ENCODE results near the gene TRAF2.
A peak's percentile ranks its signal among the peaks of the same experiment; 100 is the strongest.

The TRAF2 gene

DNA sequence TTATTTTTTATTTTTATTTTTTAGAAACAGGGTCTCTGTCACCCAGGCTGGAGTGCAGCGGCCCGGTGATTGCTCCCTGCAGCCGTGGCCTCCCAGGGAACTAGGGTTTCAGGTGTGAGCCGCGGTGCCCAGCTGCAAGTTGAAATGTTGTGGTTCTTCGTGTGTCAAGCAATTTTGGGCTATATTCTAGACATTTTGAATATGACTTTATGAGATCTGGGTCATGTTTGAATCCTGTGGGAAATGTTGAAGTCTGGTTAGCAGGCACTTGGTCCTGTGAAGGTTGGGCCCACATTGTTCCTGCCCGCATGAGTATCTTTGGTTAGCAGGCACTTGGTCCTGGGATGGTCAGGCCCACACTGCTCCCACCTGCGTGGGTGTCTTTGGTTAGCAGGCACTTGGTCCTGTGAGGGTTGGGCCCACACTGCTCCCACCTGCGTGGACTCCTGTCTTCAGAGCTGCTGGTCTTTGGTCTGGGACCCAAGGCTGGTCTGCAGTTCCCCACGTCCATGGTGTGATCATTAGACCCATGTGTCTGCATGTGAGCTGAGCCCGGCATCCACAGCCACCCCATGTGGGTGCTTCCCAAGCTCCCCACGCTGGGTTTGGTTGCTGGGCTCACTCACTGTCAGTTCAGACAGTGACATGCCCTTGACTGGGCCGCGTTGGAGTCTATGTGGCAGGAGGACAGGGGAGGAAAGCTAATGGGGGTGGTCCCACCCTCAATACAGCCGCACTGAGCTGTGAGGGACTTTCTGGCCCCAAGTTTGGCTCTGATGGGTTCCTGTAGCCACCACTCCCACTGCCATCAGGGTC, 51.1 kb downstream of the TRAF2 start:
- Histone ChIP-seq H3K27ac (ENCODE audit: low read length) (no peak overlapping the region), H3K9me3 (ENCODE audit: control insufficient read depth in 1 of 2, low read length in 2 of 2) (no peaks in the 10 kb centered on the region), H3K4me1 (ENCODE audit: control insufficient read depth in 1 of 2, insufficient read depth in 2 of 2, low read length in 2 of 2) (no peaks in the 10 kb centered on the region), H3K27me3 (ENCODE audit: low read depth, low read length) (no peaks in the 10 kb centered on the region), H3K4me3 (ENCODE audit: low read depth in 1 of 2, low read length in 2 of 2) (no peak overlapping the region), H3K36me3 (ENCODE audit: control insufficient read depth in 1 of 2, insufficient read depth in 2 of 2, low read length in 2 of 2) (peaks cover 13 to 41% of the 10 kb centered on the region in 2 donors)

DNA sequence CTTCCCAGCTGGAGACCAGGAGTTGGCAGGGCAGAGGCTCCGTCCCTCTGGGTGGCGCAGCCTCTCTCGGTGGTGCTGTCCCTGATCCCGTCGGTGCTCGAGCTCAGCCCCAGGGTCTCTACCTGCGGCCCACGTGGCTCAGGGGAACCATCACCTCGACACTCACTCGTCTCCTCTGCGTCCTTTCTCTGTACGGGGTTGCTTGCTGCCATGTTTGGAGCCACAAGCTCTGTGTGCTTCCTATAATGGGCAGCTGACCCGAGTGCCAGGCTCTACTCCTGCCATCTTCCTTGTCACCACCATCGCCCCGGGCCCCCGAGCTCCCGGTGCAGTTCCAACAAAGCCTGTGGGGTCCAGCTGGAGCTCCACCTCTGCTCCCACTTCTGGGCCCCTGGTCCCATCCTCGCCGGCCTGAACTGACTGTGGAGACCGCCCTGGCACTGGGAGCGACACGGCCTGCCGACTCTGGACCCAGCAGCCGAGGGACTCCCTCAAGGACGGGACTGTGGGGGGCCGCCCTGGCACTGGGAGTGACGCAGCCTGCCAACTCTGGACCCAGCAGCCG, 53.2 kb downstream of the TRAF2 start:
- peaks cover 0 to 15% of the 10 kb centered on the region in 2 donors for H3K4me1 ChIP-seq (ENCODE audit: control insufficient read depth in 1 of 2, insufficient read depth in 2 of 2, low read length in 2 of 2)
- H3K9me3 ChIP-seq (ENCODE audit: control insufficient read depth in 1 of 2, low read length in 2 of 2) = no peaks in the 10 kb centered on the region
- H3K27ac ChIP-seq (ENCODE audit: low read length) = no peak overlapping the region
- H3K27me3 ChIP-seq (ENCODE audit: low read depth, low read length) = no peaks in the 10 kb centered on the region
- H3K4me3 ChIP-seq (ENCODE audit: low read depth in 1 of 2, low read length in 2 of 2) = no peak overlapping the region
- peaks cover 13 to 48% of the 10 kb centered on the region in 2 donors for H3K36me3 ChIP-seq (ENCODE audit: control insufficient read depth in 1 of 2, insufficient read depth in 2 of 2, low read length in 2 of 2)

DNA sequence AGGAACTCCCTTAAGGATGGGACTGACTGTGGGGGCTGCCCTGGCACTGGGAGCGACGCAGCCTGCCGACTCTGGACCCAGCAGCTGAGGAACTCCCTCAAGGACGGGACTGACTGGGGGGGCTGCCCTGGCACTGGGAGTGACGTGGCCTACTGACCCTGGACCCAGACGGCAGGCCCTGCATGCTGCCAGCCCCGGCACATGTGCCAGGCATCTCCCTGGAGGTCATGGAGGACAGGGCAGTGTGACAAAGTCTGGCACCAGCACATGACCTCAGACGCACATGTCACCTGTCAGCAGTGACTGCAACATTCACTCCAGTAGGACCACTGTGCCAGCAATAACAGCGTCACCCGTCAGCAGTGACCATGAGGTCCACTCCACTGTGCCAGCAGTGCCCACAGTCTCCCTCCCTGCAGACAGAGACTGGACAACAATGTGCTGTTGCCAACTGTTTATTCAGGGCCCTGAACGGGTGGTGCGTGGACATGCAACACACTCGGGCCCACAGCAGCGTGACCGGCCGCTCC, 53.7 kb downstream of the TRAF2 start:
- Histone ChIP-seq H3K9me3 (ENCODE audit: control insufficient read depth in 1 of 2, low read length in 2 of 2) (no peaks in the 10 kb centered on the region), H3K4me3 (ENCODE audit: low read depth in 1 of 2, low read length in 2 of 2) (no peak overlapping the region), H3K4me1 (ENCODE audit: control insufficient read depth in 1 of 2, insufficient read depth in 2 of 2, low read length in 2 of 2) (peaks cover 0 to 15% of the 10 kb centered on the region in 2 donors), H3K27me3 (ENCODE audit: low read depth, low read length) (no peaks in the 10 kb centered on the region), H3K27ac (ENCODE audit: low read length) (no peak overlapping the region), H3K36me3 (ENCODE audit: control insufficient read depth in 1 of 2, insufficient read depth in 2 of 2, low read length in 2 of 2) (peaks cover 13 to 48% of the 10 kb centered on the region in 2 donors)

DNA sequence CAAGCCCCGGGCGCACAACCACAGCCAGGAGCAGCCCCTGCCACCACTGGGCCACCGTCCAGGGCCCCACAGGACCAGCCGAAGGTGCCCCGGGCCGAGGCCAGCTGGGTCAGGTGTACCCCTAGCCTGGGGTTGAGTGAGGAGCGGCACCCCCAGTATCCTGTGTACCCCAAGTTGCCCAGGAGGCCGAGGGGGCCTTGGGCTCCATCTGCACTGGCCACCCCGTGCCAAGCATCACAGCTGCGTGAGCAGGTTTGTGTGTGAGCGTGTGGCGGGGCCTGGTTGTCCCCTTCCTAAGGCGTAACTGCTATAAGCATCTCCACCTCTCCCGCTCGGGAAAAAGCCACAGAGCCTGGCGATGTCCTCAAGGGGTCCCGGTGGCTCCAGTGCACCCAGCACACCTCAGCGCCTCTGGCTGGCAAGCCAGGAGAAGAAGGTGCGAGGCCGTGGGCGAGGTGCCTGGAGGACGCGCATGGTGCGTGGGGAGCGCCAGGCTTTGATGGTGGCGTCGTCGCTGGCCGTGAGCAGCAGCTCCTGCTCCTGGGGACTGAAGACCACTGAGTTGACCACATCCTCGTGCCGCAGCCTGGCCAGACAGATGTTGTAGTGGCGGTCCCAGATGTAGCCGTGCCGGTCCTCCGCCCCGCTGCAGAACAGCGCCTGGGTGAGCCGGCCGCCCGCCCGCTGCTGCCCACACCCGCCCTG, 54.4 kb downstream of the TRAF2 start:
- Histone ChIP-seq H3K27me3 (ENCODE audit: low read depth, low read length) (no peaks in the 10 kb centered on the region), H3K9me3 (ENCODE audit: control insufficient read depth in 1 of 2, low read length in 2 of 2) (no peaks in the 10 kb centered on the region), H3K27ac (ENCODE audit: low read length) (no peak overlapping the region), H3K36me3 (ENCODE audit: control insufficient read depth in 1 of 2, insufficient read depth in 2 of 2, low read length in 2 of 2) (peaks cover 13 to 48% of the 10 kb centered on the region in 2 donors), H3K4me1 (ENCODE audit: control insufficient read depth in 1 of 2, insufficient read depth in 2 of 2, low read length in 2 of 2) (peaks cover 0 to 15% of the 10 kb centered on the region in 2 donors), H3K4me3 (ENCODE audit: low read depth in 1 of 2, low read length in 2 of 2) (no peak overlapping the region)

DNA sequence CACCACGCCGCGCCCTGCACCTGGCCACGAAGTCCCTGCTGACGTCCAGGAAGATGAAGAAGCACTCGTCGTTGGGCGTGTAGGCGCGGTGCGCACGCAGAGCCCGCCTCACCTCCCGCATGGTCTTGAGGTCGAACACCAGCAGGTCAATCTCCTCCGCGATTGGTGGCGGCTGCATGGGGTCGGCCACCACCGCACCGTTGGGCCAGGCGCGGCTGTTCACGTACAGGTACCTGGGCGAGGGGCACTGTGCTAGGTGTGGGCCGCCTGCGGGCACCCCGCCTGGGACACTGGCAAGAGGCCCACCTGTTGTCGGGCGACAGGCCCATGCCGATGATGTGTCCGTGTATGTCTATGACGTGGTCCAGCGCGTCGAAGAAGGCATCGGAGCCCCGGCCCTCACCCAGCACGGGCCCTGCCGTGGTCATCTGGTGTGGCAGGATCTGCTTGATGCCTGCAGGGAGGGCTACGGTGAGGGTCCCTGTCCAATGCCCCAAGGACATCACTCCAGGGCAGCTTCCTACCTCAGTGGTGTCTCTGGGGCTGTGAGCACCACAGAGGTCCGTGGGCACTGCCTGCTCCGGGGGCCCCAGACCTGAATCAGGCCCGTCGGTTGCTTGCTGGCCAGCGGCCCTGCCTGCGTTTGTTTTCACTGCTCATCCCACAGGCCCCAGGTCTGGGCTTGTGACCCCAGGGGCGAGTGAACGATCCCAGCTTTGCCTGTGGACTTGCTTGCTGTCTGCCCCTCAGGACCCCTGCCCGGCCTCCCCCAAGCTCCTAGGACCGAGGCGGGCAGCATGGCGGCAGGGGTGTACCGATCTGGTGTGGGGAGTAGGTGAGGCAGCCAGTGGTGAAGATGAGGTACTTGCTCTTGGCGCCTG, 55.2 kb downstream of the TRAF2 start:
- no peaks in the 10 kb centered on the region for H3K27me3 ChIP-seq (ENCODE audit: low read depth, low read length)
- H3K4me1 ChIP-seq (ENCODE audit: control insufficient read depth in 1 of 2, insufficient read depth in 2 of 2, low read length in 2 of 2) = peaks cover 0 to 15% of the 10 kb centered on the region in 2 donors
- H3K36me3 ChIP-seq (ENCODE audit: control insufficient read depth in 1 of 2, insufficient read depth in 2 of 2, low read length in 2 of 2) = peaks cover 13 to 48% of the 10 kb centered on the region in 2 donors
- H3K9me3 ChIP-seq (ENCODE audit: control insufficient read depth in 1 of 2, low read length in 2 of 2) = no peaks in the 10 kb centered on the region
- H3K4me3 ChIP-seq (ENCODE audit: low read depth in 1 of 2, low read length in 2 of 2) = no peak overlapping the region
- no peak overlapping the region for H3K27ac ChIP-seq (ENCODE audit: low read length)

DNA sequence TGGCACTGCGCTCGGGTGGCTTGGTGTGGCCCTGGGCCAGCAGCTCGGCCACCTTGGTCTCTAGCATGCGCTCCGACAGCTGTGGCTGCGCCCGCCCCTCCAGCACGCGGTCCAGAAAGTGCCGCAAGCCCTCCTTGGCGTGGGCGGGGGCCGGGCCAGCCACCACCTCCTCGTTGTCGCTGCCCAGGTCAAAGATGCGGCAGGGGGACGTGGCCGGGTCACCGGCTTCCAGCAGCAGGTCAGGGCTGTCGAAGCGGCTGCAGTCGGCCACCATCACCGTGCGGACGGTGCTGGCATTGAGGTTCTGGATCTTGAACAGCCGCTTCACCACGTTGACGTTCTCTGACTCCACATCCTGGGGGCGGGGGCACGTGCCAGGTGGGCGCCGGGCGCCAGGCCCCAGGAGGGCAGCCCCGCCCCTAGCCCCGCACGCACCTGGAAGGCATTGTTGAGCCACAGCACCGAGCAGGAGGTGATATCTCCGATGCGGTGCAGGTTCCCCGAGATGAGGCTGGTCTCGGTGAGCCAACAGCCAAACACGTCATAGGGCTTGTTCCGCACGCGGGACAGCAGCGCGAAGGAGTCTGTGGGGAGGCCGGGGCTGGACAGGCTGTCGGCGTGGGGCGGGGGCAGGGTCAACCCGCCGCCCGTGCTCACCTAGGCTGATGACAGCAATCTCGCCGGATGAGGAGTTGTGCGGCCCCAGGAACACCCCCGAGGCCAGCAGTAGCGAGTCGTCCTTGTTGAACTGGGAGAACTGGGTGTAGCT, 56.0 kb downstream of the TRAF2 start:
- Histone ChIP-seq H3K9me3 (ENCODE audit: control insufficient read depth in 1 of 2, low read length in 2 of 2) (no peaks in the 10 kb centered on the region), H3K36me3 (ENCODE audit: control insufficient read depth in 1 of 2, insufficient read depth in 2 of 2, low read length in 2 of 2) (peaks cover 13 to 47% of the 10 kb centered on the region in 2 donors), H3K27me3 (ENCODE audit: low read depth, low read length) (no peaks in the 10 kb centered on the region), H3K4me1 (ENCODE audit: control insufficient read depth in 1 of 2, insufficient read depth in 2 of 2, low read length in 2 of 2) (peaks cover 0 to 15% of the 10 kb centered on the region in 2 donors), H3K27ac (ENCODE audit: low read length) (no peak overlapping the region), H3K4me3 (ENCODE audit: low read depth in 1 of 2, low read length in 2 of 2) (no peak overlapping the region)

DNA sequence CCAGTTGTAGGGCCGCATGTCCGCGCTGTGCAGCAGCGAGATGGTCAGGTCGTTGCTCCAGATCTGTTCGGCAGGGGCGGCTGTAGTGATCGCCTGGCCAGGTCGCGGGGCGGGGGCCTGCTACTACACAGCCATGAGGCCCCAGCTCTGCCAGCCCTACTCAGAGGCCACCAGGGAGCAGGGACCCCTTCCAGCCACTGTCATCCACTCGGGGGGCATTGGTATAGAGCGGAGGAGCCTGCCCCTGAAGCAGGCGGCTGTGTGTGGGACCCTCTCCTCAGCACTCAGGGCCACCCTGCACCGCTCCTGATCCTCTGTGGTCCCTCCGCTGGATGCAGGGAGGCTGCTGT, 56.5 kb downstream of the TRAF2 start:
- H3K27me3 ChIP-seq (ENCODE audit: low read depth, low read length) = no peaks in the 10 kb centered on the region
- no peak overlapping the region for H3K27ac ChIP-seq (ENCODE audit: low read length)
- no peaks in the 10 kb centered on the region for H3K9me3 ChIP-seq (ENCODE audit: control insufficient read depth in 1 of 2, low read length in 2 of 2)
- peaks cover 13 to 42% of the 10 kb centered on the region in 2 donors for H3K36me3 ChIP-seq (ENCODE audit: control insufficient read depth in 1 of 2, insufficient read depth in 2 of 2, low read length in 2 of 2)
- H3K4me1 ChIP-seq (ENCODE audit: control insufficient read depth in 1 of 2, insufficient read depth in 2 of 2, low read length in 2 of 2) = peaks cover 0 to 15% of the 10 kb centered on the region in 2 donors
- H3K4me3 ChIP-seq (ENCODE audit: low read depth in 1 of 2, low read length in 2 of 2) = peak overlapping the region in 1 of 2 donors; percentile 95

DNA sequence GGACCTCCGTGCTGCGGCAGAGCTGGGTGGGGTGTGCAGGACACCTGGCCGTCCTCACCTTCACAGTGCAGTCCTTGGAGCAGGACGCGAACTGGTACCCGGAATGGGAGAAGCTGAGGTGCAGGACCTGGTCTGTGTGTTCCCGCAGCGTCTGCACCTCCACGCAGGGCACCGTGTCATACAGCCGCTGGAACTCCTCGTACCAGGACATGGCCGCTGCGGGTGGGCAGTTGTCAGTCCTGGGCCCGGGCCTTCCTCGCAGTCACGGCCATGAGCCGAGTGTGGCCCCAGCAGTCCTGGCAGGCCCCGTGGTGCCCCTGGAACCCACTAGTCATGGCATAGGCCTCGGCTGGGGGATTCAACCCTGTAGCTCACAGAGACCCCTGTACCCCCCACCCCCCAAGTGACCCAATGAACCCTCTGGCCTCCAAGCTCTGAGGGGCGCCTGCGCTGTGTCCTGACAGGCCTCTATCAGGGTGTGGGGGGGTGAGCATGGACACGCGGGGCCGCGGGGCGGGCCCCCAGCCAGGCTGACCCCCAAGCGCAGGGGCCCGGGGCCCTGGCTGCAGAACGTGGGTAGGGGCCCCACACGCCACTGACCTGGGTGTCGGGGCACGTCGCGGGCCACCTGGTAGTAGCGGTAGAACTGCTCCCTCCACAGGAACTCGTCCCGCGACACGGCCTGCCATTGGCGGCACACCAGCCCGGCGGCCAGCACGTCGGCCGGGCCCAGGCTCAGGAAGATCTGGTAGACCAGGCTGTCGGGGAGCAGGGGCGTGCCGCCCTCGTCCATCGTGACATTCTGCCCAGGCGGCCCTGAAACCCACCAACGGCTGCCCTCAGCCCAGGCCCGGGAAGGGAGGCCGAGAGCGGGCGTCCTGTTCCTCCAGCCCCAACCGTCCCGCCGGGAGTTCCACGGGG, 57.2 kb downstream of the TRAF2 start:
- peaks cover 0 to 15% of the 10 kb centered on the region in 2 donors for H3K4me1 ChIP-seq (ENCODE audit: control insufficient read depth in 1 of 2, insufficient read depth in 2 of 2, low read length in 2 of 2)
- H3K36me3 ChIP-seq (ENCODE audit: control insufficient read depth in 1 of 2, insufficient read depth in 2 of 2, low read length in 2 of 2) = peaks cover 13 to 42% of the 10 kb centered on the region in 2 donors
- H3K27me3 ChIP-seq (ENCODE audit: low read depth, low read length) = no peaks in the 10 kb centered on the region
- H3K27ac ChIP-seq (ENCODE audit: low read length) = peak overlapping the region; percentile 23
- no peaks in the 10 kb centered on the region for H3K9me3 ChIP-seq (ENCODE audit: control insufficient read depth in 1 of 2, low read length in 2 of 2)
- peak overlapping the region; percentile 56 to 95 for H3K4me3 ChIP-seq (ENCODE audit: low read depth in 1 of 2, low read length in 2 of 2)

DNA sequence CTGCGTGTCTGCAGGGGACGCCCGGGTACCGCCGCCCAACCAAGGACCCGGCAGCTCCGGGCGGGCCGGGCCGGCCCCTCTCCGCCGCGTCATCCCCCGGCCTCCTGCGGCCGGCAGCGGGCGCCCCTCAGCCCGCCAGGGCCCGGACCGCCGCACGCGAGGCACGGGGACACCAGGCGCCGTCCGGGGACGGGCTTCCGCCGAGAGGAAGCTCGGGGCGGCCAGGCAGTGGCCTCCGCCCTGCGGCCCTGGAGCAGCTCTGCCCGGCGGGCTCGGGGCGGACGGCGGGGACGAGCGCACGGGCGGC, 57.8 kb downstream of the TRAF2 start:
- Histone ChIP-seq H3K9me3 (ENCODE audit: control insufficient read depth in 1 of 2, low read length in 2 of 2) (no peaks in the 10 kb centered on the region), H3K27ac (ENCODE audit: low read length) (peak overlapping the region; percentile 23), H3K36me3 (ENCODE audit: control insufficient read depth in 1 of 2, insufficient read depth in 2 of 2, low read length in 2 of 2) (peaks cover 13 to 39% of the 10 kb centered on the region in 2 donors), H3K4me3 (ENCODE audit: low read depth in 1 of 2, low read length in 2 of 2) (peak overlapping the region; percentile 56 to 95), H3K27me3 (ENCODE audit: low read depth, low read length) (no peaks in the 10 kb centered on the region), H3K4me1 (ENCODE audit: control insufficient read depth in 1 of 2, insufficient read depth in 2 of 2, low read length in 2 of 2) (peaks cover 0 to 16% of the 10 kb centered on the region in 2 donors)

Data from muscle layer of duodenum (tissue), 2 donors.